PC-3 (cell line): ENCODE data around the gene AFAP1L2. TPM values are rescaled to one million over a fixed set of nuclear protein-coding genes. Genes with fewer than 3 reads are reported as not detected.

Source experiments
- ATAC-seq: fragments of 200-7000 bp; cut with Tn5 transposase; 2 replicates; pipeline ENCODE4 v1.9.1; 2020; ENCODE audit warnings: mild to moderate bottlenecking, moderate library complexity
- BruUV-seq: library from RNA; stranded (reverse); fragments of 400-500 nt; replicated peaks from 2 replicates; lab custom pipeline; 2021; lab: Mats Ljungman, UMichigan
- CTCF ChIA-PET: fragments of 300-600 bp; sonication (Branson Sonifier 250); formaldehyde crosslinking; loops from one replicate; lab custom pipeline; 2022; ENCODE audit warnings: antibody characterized with exemption; lab: Charles Lee
- POLR2A ChIA-PET: fragments of 300-600 bp; sonication (Branson Sonifier 250); formaldehyde crosslinking; loops from one replicate; lab custom pipeline; 2022; ENCODE audit warnings: antibody characterized with exemption; ENCODE audit not compliant: unreplicated experiment; lab: Charles Lee
- DNase-seq: peaks from one replicate; pipeline ENCODE4 v3.0.0-alpha.2; 2015
- H2AFZ ChIP-seq: fragments of 300-600 bp; sonication (generic); 2 replicates; pipeline ENCODE4 v1.6.0; 2016; ENCODE audit warnings: antibody characterized with exemption, low read length
- H3F3A ChIP-seq: fragments of 300-600 bp; sonication (generic); one replicate; pipeline ENCODE4 v1.6.0; 2017; ENCODE audit warnings: antibody characterized with exemption, low read length, control low read depth, mild to moderate bottlenecking; ENCODE audit not compliant: unreplicated experiment
- H3K27ac ChIP-seq: fragments of 300-600 bp; sonication (generic); 2 replicates; pipeline ENCODE4 v1.5.1; 2016; ENCODE audit warnings: mild to moderate bottlenecking, low read length
- H3K27me3 ChIP-seq: fragments of 300-600 bp; sonication (generic); 2 replicates; pipeline ENCODE4 v1.6.1; 2016; ENCODE audit warnings: low read length, mixed read lengths
- H3K36me3 ChIP-seq: fragments of 300-600 bp; sonication (generic); 2 replicates; pipeline ENCODE4 v1.6.1; 2016; ENCODE audit warnings: low read depth, mixed run types, low read length, mixed read lengths
- H3K4me1 ChIP-seq: fragments of 300-600 bp; sonication (generic); 2 replicates; pipeline ENCODE4 v1.5.1; 2016; ENCODE audit warnings: low read length; ENCODE audit not compliant: insufficient read depth
- H3K4me2 ChIP-seq: fragments of 300-600 bp; sonication (generic); 2 replicates; pipeline ENCODE4 v1.6.0; 2016; ENCODE audit warnings: low read length
- H3K4me3 ChIP-seq: fragments of 300-600 bp; sonication (generic); 2 replicates; pipeline ENCODE4 v1.5.1; 2016; ENCODE audit warnings: mild to moderate bottlenecking, low read length, mixed read lengths
- H3K79me2 ChIP-seq: fragments of 300-600 bp; sonication (generic); 2 replicates; pipeline ENCODE4 v1.6.1; 2017; ENCODE audit warnings: low read length, mixed read lengths
- H3K9ac ChIP-seq: fragments of 300-600 bp; sonication (generic); 2 replicates; pipeline ENCODE4 v1.6.0; 2016; ENCODE audit warnings: mild to moderate bottlenecking, low read length
- H3K9me2 ChIP-seq: fragments of 300-600 bp; sonication (generic); replicated peaks from 2 replicates; pipeline ENCODE4 v1.6.1; 2016; ENCODE audit warnings: mixed run types, low read length, mixed read lengths
- H3K9me3 ChIP-seq: fragments of 300-600 bp; sonication (generic); 2 replicates; pipeline ENCODE4 v1.6.1; 2016; ENCODE audit warnings: low read length, mixed read lengths
- H4K20me1 ChIP-seq: fragments of 300-600 bp; sonication (generic); 2 replicates; pipeline ENCODE4 v1.6.1; 2016; ENCODE audit warnings: low read length, mixed read lengths
- CTCF ChIP-seq: fragments of 300-600 bp; sonication (generic); conservative IDR thresholded peaks from 2 replicates; pipeline ENCODE4 v1.5.1; 2017; ENCODE audit warnings: antibody characterized with exemption, low read depth, mild to moderate bottlenecking, low read length
- EZH2 ChIP-seq: fragments of 300-600 bp; sonication (generic); IDR thresholded peaks from one replicate; pipeline ENCODE4 v1.6.1; 2017; ENCODE audit warnings: antibody characterized with exemption, mild to moderate bottlenecking, low read length; ENCODE audit not compliant: unreplicated experiment
- EZH2phosphoT487 ChIP-seq: fragments of 300-600 bp; sonication (generic); IDR thresholded peaks from 2 replicates; pipeline ENCODE4 v1.6.1; 2018; ENCODE audit warnings: mild to moderate bottlenecking, antibody characterized with exemption, low read length, borderline replicate concordance
- intact Hi-C: fragments of 100-400 bp; cut with micrococcal nuclease; formaldehyde crosslinking; loops from 2 replicates; pipeline ENCODE4 v1.9.0; 2023
- total RNA-seq: library from RNA; depleted of rRNA; stranded (reverse); fragments of >200 nt; gene quantifications from 2 replicates; pipeline ENCODE4 v1.2.3, GENCODE V29; 2014

The AFAP1L2 gene
- total RNA-seq, 1 experiment from 2014 or later: 0.77 TPM

- Histone ChIP-seq H2AFZ (no peak overlapping the region), H3K27me3 (no peaks in the 10 kb centered on the region), H3K36me3 (no peaks in the 10 kb centered on the region), H3K79me2 (no peaks in the 10 kb centered on the region), H3F3A (no peaks in the 10 kb centered on the region), H3K4me3 (no peak overlapping the region), H3K27ac (no peak overlapping the region), H3K9me2 (no peaks in the 10 kb centered on the region), H3K9ac (no peak overlapping the region), H3K4me1 (no peaks in the 10 kb centered on the region), H3K9me3 (no peaks in the 10 kb centered on the region), H3K4me2 (no peak overlapping the region), H4K20me1 (no peaks in the 10 kb centered on the region)
- BruUV-seq: no TSS peak
- ChIA-PET POLR2A (no interaction called here), CTCF (no interaction called here)
- DNase-seq (no peak), ATAC-seq (no peak)
- intact Hi-C loops: no loop called here
- TF ChIP-seq EZH2: no peak
- no peak for TF ChIP-seq CTCF
- no peak for TF ChIP-seq EZH2phosphoT487
These were observed 115.2 kb downstream of the AFAP1L2 start for GRCh38 chr10:114289096-114289436.

- no TSS peak for BruUV-seq
- H3K36me3 ChIP-seq: no peaks in the 10 kb centered on the region
- ChIA-PET CTCF (no interaction called here), POLR2A (no interaction called here)
- H3K9me2 ChIP-seq: no peaks in the 10 kb centered on the region
- H2AFZ ChIP-seq: no peak overlapping the region
- H3K4me2 ChIP-seq: no peak overlapping the region
- no peak for DNase-seq
- no peak overlapping the region for H3K4me3 ChIP-seq
- TF ChIP-seq EZH2phosphoT487: no peak
- TF ChIP-seq CTCF: no peak
- no peak for TF ChIP-seq EZH2
- intact Hi-C loops: no loop called here
- no peak overlapping the region for H3K9ac ChIP-seq
- no peak for ATAC-seq
- no peaks in the 10 kb centered on the region for H3F3A ChIP-seq
- no peaks in the 10 kb centered on the region for H3K27me3 ChIP-seq
- H3K4me1 ChIP-seq: no peaks in the 10 kb centered on the region
- H4K20me1 ChIP-seq: no peaks in the 10 kb centered on the region
- no peak overlapping the region for H3K27ac ChIP-seq
- H3K9me3 ChIP-seq: no peaks in the 10 kb centered on the region
- no peaks in the 10 kb centered on the region for H3K79me2 ChIP-seq
These were observed 115.7 kb downstream of the AFAP1L2 start for GRCh38 chr10:114288424-114289095.

- no peaks in the 10 kb centered on the region for H3K36me3 ChIP-seq
- H3F3A ChIP-seq: no peaks in the 10 kb centered on the region
- no peaks in the 10 kb centered on the region for H4K20me1 ChIP-seq
- POLR2A ChIA-PET: no interaction called here
- no peaks in the 10 kb centered on the region for H3K4me1 ChIP-seq
- no peak for TF ChIP-seq EZH2phosphoT487
- no peak for TF ChIP-seq EZH2
- no peak for TF ChIP-seq CTCF
- H3K79me2 ChIP-seq: no peaks in the 10 kb centered on the region
- CTCF ChIA-PET: no interaction called here
- H2AFZ ChIP-seq: no peak overlapping the region
- no peaks in the 10 kb centered on the region for H3K9me3 ChIP-seq
- DNase-seq: no peak
- ATAC-seq: no peak
- intact Hi-C loops: no loop called here
- no peak overlapping the region for H3K4me2 ChIP-seq
- no peaks in the 10 kb centered on the region for H3K9me2 ChIP-seq
- H3K27me3 ChIP-seq: no peaks in the 10 kb centered on the region
- H3K27ac ChIP-seq: no peak overlapping the region
- BruUV-seq: no TSS peak
- no peak overlapping the region for H3K9ac ChIP-seq
- no peak overlapping the region for H3K4me3 ChIP-seq
These were observed 117.4 kb downstream of the AFAP1L2 start for GRCh38 chr10:114286921-114287320.
